Measurements from ENCODE around the gene TEX52.

DNA sequence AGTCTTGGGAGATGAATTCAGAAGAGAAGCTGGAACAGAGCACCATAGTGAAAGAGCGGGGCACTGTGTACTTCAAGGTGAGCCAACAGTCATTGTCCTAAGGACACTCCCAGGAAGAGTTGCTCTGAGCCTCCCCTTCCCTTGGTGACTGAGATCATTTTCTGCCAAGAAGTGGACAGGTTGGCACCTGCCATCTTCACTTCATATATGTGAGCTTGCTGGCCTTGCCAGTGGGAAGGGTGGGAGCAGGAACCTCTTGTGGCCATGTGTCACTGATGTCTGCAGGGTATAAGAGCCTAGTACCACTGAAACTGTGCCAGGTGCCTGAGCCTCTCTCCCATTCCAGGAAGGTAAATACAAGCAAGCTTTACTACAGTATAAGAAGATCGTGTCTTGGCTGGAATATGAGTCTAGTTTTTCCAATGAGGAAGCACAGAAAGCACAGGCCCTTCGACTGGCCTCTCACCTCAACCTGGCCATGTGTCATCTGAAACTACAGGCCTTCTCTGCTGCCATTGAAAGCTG, 56.7 kb downstream of the TEX52 start:
- TF ChIP-seq, protein P1, sequence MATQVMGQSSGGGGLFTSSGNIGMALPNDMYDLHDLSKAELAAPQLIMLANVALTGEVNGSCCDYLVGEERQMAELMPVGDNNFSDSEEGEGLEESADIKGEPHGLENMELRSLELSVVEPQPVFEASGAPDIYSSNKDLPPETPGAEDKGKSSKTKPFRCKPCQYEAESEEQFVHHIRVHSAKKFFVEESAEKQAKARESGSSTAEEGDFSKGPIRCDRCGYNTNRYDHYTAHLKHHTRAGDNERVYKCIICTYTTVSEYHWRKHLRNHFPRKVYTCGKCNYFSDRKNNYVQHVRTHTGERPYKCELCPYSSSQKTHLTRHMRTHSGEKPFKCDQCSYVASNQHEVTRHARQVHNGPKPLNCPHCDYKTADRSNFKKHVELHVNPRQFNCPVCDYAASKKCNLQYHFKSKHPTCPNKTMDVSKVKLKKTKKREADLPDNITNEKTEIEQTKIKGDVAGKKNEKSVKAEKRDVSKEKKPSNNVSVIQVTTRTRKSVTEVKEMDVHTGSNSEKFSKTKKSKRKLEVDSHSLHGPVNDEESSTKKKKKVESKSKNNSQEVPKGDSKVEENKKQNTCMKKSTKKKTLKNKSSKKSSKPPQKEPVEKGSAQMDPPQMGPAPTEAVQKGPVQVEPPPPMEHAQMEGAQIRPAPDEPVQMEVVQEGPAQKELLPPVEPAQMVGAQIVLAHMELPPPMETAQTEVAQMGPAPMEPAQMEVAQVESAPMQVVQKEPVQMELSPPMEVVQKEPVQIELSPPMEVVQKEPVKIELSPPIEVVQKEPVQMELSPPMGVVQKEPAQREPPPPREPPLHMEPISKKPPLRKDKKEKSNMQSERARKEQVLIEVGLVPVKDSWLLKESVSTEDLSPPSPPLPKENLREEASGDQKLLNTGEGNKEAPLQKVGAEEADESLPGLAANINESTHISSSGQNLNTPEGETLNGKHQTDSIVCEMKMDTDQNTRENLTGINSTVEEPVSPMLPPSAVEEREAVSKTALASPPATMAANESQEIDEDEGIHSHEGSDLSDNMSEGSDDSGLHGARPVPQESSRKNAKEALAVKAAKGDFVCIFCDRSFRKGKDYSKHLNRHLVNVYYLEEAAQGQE (IDR thresholded peaks at IDR 0.05; ENCODE audit: low read depth) = no peak
- TF ChIP-seq, protein P2, sequence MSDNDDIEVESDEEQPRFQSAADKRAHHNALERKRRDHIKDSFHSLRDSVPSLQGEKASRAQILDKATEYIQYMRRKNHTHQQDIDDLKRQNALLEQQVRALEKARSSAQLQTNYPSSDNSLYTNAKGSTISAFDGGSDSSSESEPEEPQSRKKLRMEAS (IDR thresholded peaks at IDR 0.05) = no peak
- no peak for TF ChIP-seq TEAD4 (IDR thresholded peaks at IDR 0.05)
- TF ChIP-seq CREB1 (IDR thresholded peaks at IDR 0.05; ENCODE audit: low read depth) = no peak
- no peak for TF ChIP-seq RAD21 (IDR thresholded peaks at IDR 0.05; ENCODE audit: low read depth)

All from Ishikawa (cell line).